IMR-90 (cell line): ENCODE data around the gene NEK9. TPM values are rescaled to one million over a fixed set of nuclear protein-coding genes. Genes with fewer than 3 reads are reported as not detected.

ENCODE experiments used
- ATAC-seq: fragments of 200-7000 bp; cut with Tn5 transposase; 2 replicates; pipeline ENCODE4 v1.9.1; 2020; ENCODE audit warnings: low read depth, mild to moderate bottlenecking, moderate library complexity
- BruUV-seq: library from RNA; stranded (reverse); fragments of 400-500 nt; replicated peaks from 2 replicates; lab custom pipeline; 2021; lab: Mats Ljungman, UMichigan
- CTCF ChIA-PET: fragments of 300-600 bp; formaldehyde crosslinking; extraction: SDS; loops from one replicate; lab custom pipeline; 2021; ENCODE audit warnings: antibody characterized with exemption; lab: Yijun Ruan, JAX
- POLR2A ChIA-PET: fragments of 300-600 bp; sonication (Branson Sonifier 250); formaldehyde crosslinking; loops from one replicate; lab custom pipeline; 2022; ENCODE audit warnings: antibody characterized with exemption; ENCODE audit not compliant: unreplicated experiment; lab: Charles Lee
- DNase-seq: peaks from one replicate; pipeline ENCODE4 v3.0.0; 2013
- H2AFZ ChIP-seq: replicated peaks from 2 replicates; pipeline ENCODE3; 2013; ENCODE audit warnings: low read length, mild to moderate bottlenecking; ENCODE audit not compliant: poor library complexity
- H2AK5ac ChIP-seq: 2 replicates; pipeline ENCODE4 v1.6.1; 2013; ENCODE audit warnings: low read depth, low read length, inconsistent platforms
- H2AK9ac ChIP-seq: replicated peaks from 2 replicates; pipeline ENCODE3; 2013; ENCODE audit warnings: mild to moderate bottlenecking, low read depth, low read length, moderate library complexity; ENCODE audit not compliant: poor library complexity
- H2BK120ac ChIP-seq: 2 replicates; pipeline ENCODE4 v1.6.1; 2013; ENCODE audit warnings: low read depth, low read length, inconsistent platforms
- H2BK15ac ChIP-seq: 3 replicates; pipeline ENCODE4 v1.6.1; 2013; ENCODE audit warnings: low read depth, low read length, inconsistent platforms
- H2BK20ac ChIP-seq: 2 replicates; pipeline ENCODE4 v1.6.1; 2013; ENCODE audit warnings: low read depth, mild to moderate bottlenecking, inconsistent platforms, low read length, moderate library complexity
- H2BK5ac ChIP-seq: 2 replicates; pipeline ENCODE4 v1.6.1; 2013; ENCODE audit warnings: mild to moderate bottlenecking, low read depth, low read length, inconsistent platforms; ENCODE audit not compliant: poor library complexity, severe bottlenecking
- H3K14ac ChIP-seq: replicated peaks from 2 replicates; pipeline ENCODE4 v1.6.1; 2013; ENCODE audit warnings: low read depth, low read length, inconsistent platforms
- H3K18ac ChIP-seq: 2 replicates; pipeline ENCODE4 v1.6.1; 2013; ENCODE audit warnings: low read depth, low read length, control low read depth
- H3K23ac ChIP-seq: 2 replicates; pipeline ENCODE4 v1.6.1; 2013; ENCODE audit warnings: low read depth, low read length, inconsistent platforms
- H3K27ac ChIP-seq: 2 replicates; pipeline ENCODE4 v1.5.1; 2013; ENCODE audit warnings: mild to moderate bottlenecking, control low read depth, low read length; ENCODE audit not compliant: insufficient read depth
- H3K27me3 ChIP-seq: 2 replicates; pipeline ENCODE4 v1.6.1; 2013; ENCODE audit warnings: low read length; ENCODE audit not compliant: control insufficient read depth, insufficient read depth
- H3K36me3 ChIP-seq: 2 replicates; pipeline ENCODE4 v1.6.1; 2013; ENCODE audit warnings: low read length, mixed read lengths; ENCODE audit not compliant: control insufficient read depth, insufficient read depth
- H3K4ac ChIP-seq: 2 replicates; pipeline ENCODE4 v1.6.1; 2013; ENCODE audit warnings: low read depth, low read length, inconsistent platforms
- H3K4me1 ChIP-seq: 2 replicates; pipeline ENCODE4 v1.6.1; 2013; ENCODE audit warnings: low read length, mixed read lengths; ENCODE audit not compliant: control insufficient read depth, insufficient read depth
- H3K4me2 ChIP-seq: 2 replicates; pipeline ENCODE4 v1.6.1; 2013; ENCODE audit warnings: low read depth, mild to moderate bottlenecking, control low read depth, low read length, moderate library complexity
- H3K4me3 ChIP-seq: 2 replicates; pipeline ENCODE4 v1.5.1; 2013; ENCODE audit warnings: low read depth, mild to moderate bottlenecking, control low read depth, low read length, moderate library complexity; ENCODE audit not compliant: insufficient read depth
- H3K56ac ChIP-seq: 2 replicates; pipeline ENCODE4 v1.6.1; 2013; ENCODE audit warnings: low read length, inconsistent platforms; ENCODE audit not compliant: insufficient read depth; ENCODE audit errors: extremely low read depth
- H3K79me1 ChIP-seq, 2 experiments: 2 replicates each; pipeline ENCODE4 v1.6.1; 2013; ENCODE audit warnings: low read length in 2 of 2, inconsistent platforms in 1 of 2, low read depth in 1 of 2
- H3K9ac ChIP-seq: 2 replicates; pipeline ENCODE4 v1.6.1; 2013; ENCODE audit warnings: low read depth, low read length, control low read depth
- H3K9me1 ChIP-seq: 2 replicates; pipeline ENCODE4 v1.6.1; 2013; ENCODE audit warnings: low read length, inconsistent platforms; ENCODE audit not compliant: insufficient read depth
- H3K9me3 ChIP-seq: 2 replicates; pipeline ENCODE4 v1.6.1; 2013; ENCODE audit warnings: low read length; ENCODE audit not compliant: control insufficient read depth, insufficient read depth
- H4K20me1 ChIP-seq: 2 replicates; pipeline ENCODE4 v1.6.1; 2013; ENCODE audit warnings: low read length, inconsistent platforms; ENCODE audit not compliant: insufficient read depth
- H4K5ac ChIP-seq: 2 replicates; pipeline ENCODE4 v1.6.1; 2013; ENCODE audit warnings: mild to moderate bottlenecking, low read depth, low read length, control low read depth
- H4K8ac ChIP-seq, 2 experiments: 2 replicates each; pipeline ENCODE4 v1.6.1; 2013; ENCODE audit warnings: low read depth in 2 of 2, low read length in 2 of 2, control low read depth in 1 of 2, inconsistent platforms in 1 of 2
- H4K91ac ChIP-seq: 2 replicates; pipeline ENCODE4 v1.6.1; 2013; ENCODE audit warnings: low read depth, low read length, inconsistent platforms; ENCODE audit not compliant: insufficient read depth
- BHLHE40 ChIP-seq: fragments of 150-350 bp; IDR thresholded peaks from 2 replicates; pipeline ENCODE4 v1.6.1; 2016; ENCODE audit warnings: mild to moderate bottlenecking, low read depth, low read length
- CEBPB ChIP-seq: IDR thresholded peaks from 2 replicates; pipeline ENCODE4 v1.6.1; 2012; ENCODE audit warnings: low read depth, low read length, improper control_type of control experiment
- CHD1 ChIP-seq: IDR thresholded peaks from 2 replicates; pipeline ENCODE4 v1.6.1; 2012; ENCODE audit warnings: low read depth, low read length, improper control_type of control experiment
- CTCF ChIP-seq: conservative IDR thresholded peaks from 2 replicates; pipeline ENCODE4 v1.5.1; 2012; ENCODE audit warnings: mild to moderate bottlenecking, low read depth, low read length, improper control_type of control experiment
- FOS ChIP-seq: fragments of 150-350 bp; IDR thresholded peaks from 2 replicates; pipeline ENCODE4 v1.6.1; 2016; ENCODE audit warnings: low read depth, low read length
- MAFK ChIP-seq: IDR thresholded peaks from 2 replicates; pipeline ENCODE4 v1.6.1; 2012; ENCODE audit warnings: low read depth, low read length, improper control_type of control experiment
- MAZ ChIP-seq: IDR thresholded peaks from 2 replicates; pipeline ENCODE4 v1.6.1; 2012; ENCODE audit warnings: low read depth, mild to moderate bottlenecking, low read length, improper control_type of control experiment, moderate library complexity, borderline replicate concordance
- MXI1 ChIP-seq: IDR thresholded peaks from 2 replicates; pipeline ENCODE4 v1.6.1; 2012; ENCODE audit warnings: low read depth, mild to moderate bottlenecking, low read length, moderate library complexity, borderline replicate concordance
- NFE2L2 ChIP-seq: fragments of 150-350 bp; IDR thresholded peaks from 2 replicates; pipeline ENCODE4 v1.6.1; 2016; ENCODE audit warnings: low read depth, mild to moderate bottlenecking, low read length
- POLR2A ChIP-seq: IDR thresholded peaks from 2 replicates; pipeline ENCODE4 v1.6.1; 2012; ENCODE audit warnings: mild to moderate bottlenecking, low read depth, low read length
- RAD21 ChIP-seq: IDR thresholded peaks from 2 replicates; pipeline ENCODE4 v1.6.1; 2012; ENCODE audit warnings: low read length, improper control_type of control experiment
- RCOR1 ChIP-seq: IDR thresholded peaks from 2 replicates; pipeline ENCODE4 v1.6.1; 2012; ENCODE audit warnings: mild to moderate bottlenecking, low read length, improper control_type of control experiment; ENCODE audit not compliant: insufficient replicate concordance
- RFX5 ChIP-seq: IDR thresholded peaks from 2 replicates; pipeline ENCODE4 v1.8.0; 2012; ENCODE audit warnings: low read depth, mild to moderate bottlenecking, low read length, moderate library complexity
- SMC3 ChIP-seq: fragments of 150-350 bp; IDR thresholded peaks from 2 replicates; pipeline ENCODE4 v1.6.1; 2016; ENCODE audit warnings: low read depth, mild to moderate bottlenecking, antibody characterized with exemption, low read length, moderate library complexity
- USF2 ChIP-seq: fragments of 150-350 bp; IDR thresholded peaks from 2 replicates; pipeline ENCODE4 v1.6.1; 2017; ENCODE audit warnings: mild to moderate bottlenecking, antibody characterized with exemption, low read length, low read depth
- WGBS, 2 experiments: methylation state at CpG; one replicate each; pipeline versions ENCODE4 v1.1.5 to v1.1.7; 2013; ENCODE audit warnings: missing lambda C conversion rate in 2 of 2; ENCODE audit not compliant: insufficient read length in 1 of 2; ENCODE audit errors: extremely low coverage in 2 of 2; 5-methylcytosine and 5-hydroxymethylcytosine counted together
- dilution Hi-C: fragments of 300-500 bp; cut with HindIII; formaldehyde crosslinking; loops from one replicate; pipeline ENCODE4 v1.14.3; 2018; ENCODE audit warnings: low sequenced_read_pairs; ENCODE audit not compliant: unreplicated experiment
- in situ Hi-C: fragments of 300-500 bp; cut with MboI; formaldehyde crosslinking; loops from 3 replicates; pipeline ENCODE4 v1.14.3; 2019; ENCODE audit warnings: low sequenced_read_pairs, inconsistent platforms, mixed read lengths
- intact Hi-C: fragments of 100-400 bp; cut with micrococcal nuclease; formaldehyde crosslinking; loops from 2 replicates; pipeline ENCODE4 v1.10.0; 2022
- polyA plus RNA-seq, 3 experiments: library from polyadenylated mRNA; depleted of rRNA; stranded (reverse); fragments of >200 nt; gene quantifications; 2 replicates each; pipeline ENCODE4 v1.2.3, GENCODE V29; 2012; ENCODE audit warnings: low replicate concordance in 1 of 3
- total RNA-seq: library from RNA; depleted of rRNA; stranded (reverse); fragments of >200 nt; gene quantifications from 2 replicates; pipeline ENCODE4 v1.2.3, GENCODE V29; 2012
- TF ChIP-seq, protein P1 (sequence below): fragments of 150-350 bp; IDR thresholded peaks from 2 replicates; pipeline ENCODE4 v1.6.1; 2016; ENCODE audit warnings: low read depth, mild to moderate bottlenecking, low read length, moderate library complexity, borderline replicate concordance

The NEK9 gene
- total and polyA plus RNA-seq, 2 of the 4 experiments (the other 2 are of a cell fraction): 22.9 to 23.2 TPM

- no peaks in the 10 kb centered on the region for H4K20me1 ChIP-seq
- H2BK120ac ChIP-seq: no peak overlapping the region
- dilution Hi-C loops: no loop called here
- H2BK15ac ChIP-seq: no peak overlapping the region
- BruUV-seq: no TSS peak
- H4K91ac ChIP-seq: no peak overlapping the region
- no peak overlapping the region for H2AFZ ChIP-seq
- peaks cover 3% of the 10 kb centered on the region; the same call in 1 of the 2 replicates for H3K9me1 ChIP-seq
- H4K5ac ChIP-seq: no peak overlapping the region
- H4K8ac ChIP-seq: no peak overlapping the region
- H3K4me1 ChIP-seq: no peaks in the 10 kb centered on the region
- no peak overlapping the region for H3K4me2 ChIP-seq
- no peak overlapping the region for H3K4me3 ChIP-seq
- H2BK20ac ChIP-seq: no peak overlapping the region
- H2AK5ac ChIP-seq: no peak overlapping the region
- TF ChIP-seq RAD21: no peak
- no peak for TF ChIP-seq CTCF
- TF ChIP-seq, protein P1, sequence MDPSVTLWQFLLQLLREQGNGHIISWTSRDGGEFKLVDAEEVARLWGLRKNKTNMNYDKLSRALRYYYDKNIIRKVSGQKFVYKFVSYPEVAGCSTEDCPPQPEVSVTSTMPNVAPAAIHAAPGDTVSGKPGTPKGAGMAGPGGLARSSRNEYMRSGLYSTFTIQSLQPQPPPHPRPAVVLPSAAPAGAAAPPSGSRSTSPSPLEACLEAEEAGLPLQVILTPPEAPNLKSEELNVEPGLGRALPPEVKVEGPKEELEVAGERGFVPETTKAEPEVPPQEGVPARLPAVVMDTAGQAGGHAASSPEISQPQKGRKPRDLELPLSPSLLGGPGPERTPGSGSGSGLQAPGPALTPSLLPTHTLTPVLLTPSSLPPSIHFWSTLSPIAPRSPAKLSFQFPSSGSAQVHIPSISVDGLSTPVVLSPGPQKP: no peak
- TF ChIP-seq MAFK: no peak
- no peak for TF ChIP-seq POLR2A
- TF ChIP-seq RFX5: no peak
- no peak for TF ChIP-seq SMC3
- TF ChIP-seq BHLHE40: no peak
- TF ChIP-seq RCOR1: no peak
- TF ChIP-seq MAZ: no peak
- TF ChIP-seq USF2: no peak
- TF ChIP-seq CHD1: no peak
- no peak for TF ChIP-seq MXI1
- TF ChIP-seq FOS: no peak
- TF ChIP-seq NFE2L2: no peak
- no peak for TF ChIP-seq CEBPB
- H3K18ac ChIP-seq: no peak overlapping the region
- no peak overlapping the region for H3K14ac ChIP-seq
- no peak overlapping the region for H3K23ac ChIP-seq
- H3K56ac ChIP-seq: no peak overlapping the region
- H3K27me3 ChIP-seq: no peaks in the 10 kb centered on the region
- peaks cover 38% of the 10 kb centered on the region for H3K36me3 ChIP-seq
- intact Hi-C loops: no loop called here
- no peak overlapping the region for H3K27ac ChIP-seq
- H3K9ac ChIP-seq: no peak overlapping the region
- ChIA-PET CTCF (no interaction called here), POLR2A (no interaction called here)
- no CpG with 5 or more reads among the region's 2 CpGs for WGBS, 2 experiments
- H3K4ac ChIP-seq: no peak overlapping the region
- H2BK5ac ChIP-seq: no peak overlapping the region
- H3K79me1 ChIP-seq: no peaks in the 10 kb centered on the region; a peak in 1 of 4 replicates
- no peak overlapping the region for H2AK9ac ChIP-seq
- in situ Hi-C loops: no loop called here
- no peaks in the 10 kb centered on the region for H3K9me3 ChIP-seq
- DNase-seq (no peak), ATAC-seq (no peak)
These were observed 17.0 kb downstream of the NEK9 start for GRCh38 chr14:75109877-75110276.
